Gastrocnemius medialis (tissue), 4 donors: ENCODE data around the gene STK33. TPM values are rescaled to one million over a fixed set of nuclear protein-coding genes. Genes with fewer than 3 reads are reported as not detected.

Source experiments
- ATAC-seq, 2 donors: fragments of 150-250 bp; one replicate each; pipeline ENCODE4 v1.9.1; 2016
- DNase-seq, 2 donors: peaks; one replicate each; pipeline ENCODE4 v3.0.0-alpha.2; 2019
- H3K27ac ChIP-seq, 4 donors: fragments of 200-600 bp; sonication (generic); 1 replicate in 1 of 4; 2 replicates in 3 of 4; pipeline ENCODE4 v1.5.1; 2016 to 2018; ENCODE audit warnings: mild to moderate bottlenecking in 2 of 4, moderate library complexity in 1 of 4
- H3K27me3 ChIP-seq, 3 donors: fragments of 200-600 bp; sonication (generic) in 2 of 3; 1 replicate in 1 of 3; 2 replicates in 2 of 3; pipeline versions ENCODE4 v1.5.1 to v1.6.0; 2016 to 2019; ENCODE audit warnings: mild to moderate bottlenecking in 1 of 3, moderate library complexity in 1 of 3
- H3K36me3 ChIP-seq, 2 donors: fragments of 200-600 bp; sonication (generic) in 1 of 2; one replicate each; pipeline ENCODE4 v1.5.1; 2017 to 2018
- H3K4me1 ChIP-seq, 2 donors: fragments of 200-600 bp; sonication (generic) in 1 of 2; one replicate each; pipeline ENCODE4 v1.5.1; 2016 to 2017; ENCODE audit warnings: mild to moderate bottlenecking in 2 of 2
- H3K4me3 ChIP-seq, 4 donors: fragments of 200-600 bp; sonication (generic) in 3 of 4; 1 replicate in 1 of 4; 2 replicates in 3 of 4; pipeline ENCODE4 v1.5.1; 2016 to 2019; ENCODE audit warnings: mild to moderate bottlenecking in 2 of 4
- H3K9me3 ChIP-seq, 3 donors: fragments of 200-600 bp; sonication (generic) in 2 of 3; 1 replicate in 1 of 3; 2 replicates in 2 of 3; pipeline ENCODE4 v1.5.1; 2016 to 2019
- CTCF ChIP-seq, 5 experiments: fragments of 450-650 bp in 3 of 5; fragments of 200-600 bp in 2 of 5; sonication (generic) in 2 of 5; IDR thresholded peaks in 4 of 5; conservative IDR thresholded peaks in 1 of 5; 1 replicate in 4 of 5; 2 replicates in 1 of 5; pipeline ENCODE4 v1.5.1; 2016 to 2019; ENCODE audit warnings: antibody characterized with exemption in 5 of 5, mild to moderate bottlenecking in 3 of 5, moderate library complexity in 3 of 5
- POLR2A ChIP-seq, 2 donors: fragments of 450-650 bp; IDR thresholded peaks; one replicate each; pipeline ENCODE4 v1.6.1; 2017; ENCODE audit warnings: antibody characterized with exemption in 2 of 2, mild to moderate bottlenecking in 2 of 2, moderate library complexity in 2 of 2
- in situ Hi-C, 4 donors: fragments of 200-750 bp; cut with MboI; loops; one replicate each; pipeline versions ENCODE4 v1.15.0 to v1.8.0; 2017; ENCODE audit warnings: low sequenced_read_pairs in 4 of 4
- intact Hi-C: fragments of 100-400 bp; cut with DNase I; formaldehyde crosslinking; loops from one replicate; pipeline ENCODE4 v1.15.1; 2023; ENCODE audit warnings: low total_unique reads
- total RNA-seq, 4 donors: library from RNA; depleted of rRNA; stranded (reverse); fragments of >200 nt; gene quantifications; one replicate each; pipeline versions ENCODE4 v1.1.0 to v1.2.3, GENCODE V29; 2016

The STK33 gene
- total RNA-seq, 4 donors from 2014 or later, result 0.66 to 13.5 (median 2.3) TPM

- TF ChIP-seq CTCF (IDR thresholded peaks at IDR 0.05 in 4 of 5, conservative IDR thresholded peaks at IDR 0.05 in 1 of 5) (no peak), POLR2A (IDR thresholded peaks at IDR 0.05) (no peak)
- Histone ChIP-seq H3K36me3 (no peaks in the 10 kb centered on the region), H3K4me1 (peaks cover 4 to 9% of the 10 kb centered on the region in 2 donors), H3K4me3 (no peak overlapping the region), H3K27me3 (peaks cover 4 to 12% (median 6%) of the 10 kb centered on the region in 3 donors), H3K9me3 (no peaks in the 10 kb centered on the region), H3K27ac (no peak overlapping the region)
- DNase-seq, result no peak
- intact Hi-C loops (no loop called here), in situ Hi-C loops (no loop called here)
- no peak for ATAC-seq
Measured at GRCh38 chr11:8598506-8598905, 4.5 kb upstream of the STK33 start.

GRCh38 chr11:8597182-8597581 lies 3.2 kb upstream of the STK33 start:
- Histone ChIP-seq H3K4me3 (no peak overlapping the region), H3K36me3 (no peaks in the 10 kb centered on the region), H3K27me3 (peaks cover 4 to 13% (median 6%) of the 10 kb centered on the region in 3 donors), H3K9me3 (no peaks in the 10 kb centered on the region), H3K27ac (no peak overlapping the region), H3K4me1 (peaks cover 4 to 9% of the 10 kb centered on the region in 2 donors)
- in situ Hi-C loops (no loop called here), intact Hi-C loops (no loop called here)
- ATAC-seq, result no peak
- no peak for TF ChIP-seq CTCF (IDR thresholded peaks at IDR 0.05 in 4 of 5, conservative IDR thresholded peaks at IDR 0.05 in 1 of 5)
- TF ChIP-seq POLR2A (IDR thresholded peaks at IDR 0.05), result no peak
- DNase-seq, result no peak

GRCh38 chr11:8596504-8597046 lies 2.5 kb upstream of the STK33 start:
- Histone ChIP-seq H3K9me3 (no peaks in the 10 kb centered on the region), H3K27ac (no peak overlapping the region), H3K27me3 (peaks cover 4 to 13% (median 6%) of the 10 kb centered on the region in 3 donors), H3K36me3 (no peaks in the 10 kb centered on the region), H3K4me1 (peaks cover 4 to 9% of the 10 kb centered on the region in 2 donors), H3K4me3 (no peak overlapping the region)
- in situ Hi-C loops (no loop called here), intact Hi-C loops (no loop called here)
- ATAC-seq (no peak), DNase-seq (no peak)
- TF ChIP-seq POLR2A (IDR thresholded peaks at IDR 0.05), result no peak
- no peak for TF ChIP-seq CTCF (IDR thresholded peaks at IDR 0.05 in 4 of 5, conservative IDR thresholded peaks at IDR 0.05 in 1 of 5)

GRCh38 chr11:8593455-8593854 lies 573 bp downstream of the STK33 start:
- TF ChIP-seq POLR2A (IDR thresholded peaks at IDR 0.05), result no peak
- TF ChIP-seq CTCF (IDR thresholded peaks at IDR 0.05 in 4 of 5, conservative IDR thresholded peaks at IDR 0.05 in 1 of 5), result no peak
- DNase-seq, result no peak
- peaks cover 4 to 9% of the 10 kb centered on the region in 2 donors for H3K4me1 ChIP-seq
- in situ Hi-C loops, result no loop called here
- peak in 1 of 2 donors; percentile 18 for ATAC-seq
- no peak overlapping the region for H3K27ac ChIP-seq
- no peaks in the 10 kb centered on the region for H3K36me3 ChIP-seq
- peak overlapping the region; percentile 60 to 72 (median 64) for H3K4me3 ChIP-seq
- H3K9me3 ChIP-seq, result no peaks in the 10 kb centered on the region
- H3K27me3 ChIP-seq, result peaks cover 4 to 13% (median 6%) of the 10 kb centered on the region in 3 donors
- intact Hi-C loops, result no loop called here

GRCh38 chr11:8587915-8588314 lies 6.1 kb downstream of the STK33 start:
- peaks cover 0 to 3% (median 0%) of the 10 kb centered on the region in 3 donors for H3K27me3 ChIP-seq
- H3K4me3 ChIP-seq, result no peak overlapping the region
- ATAC-seq (no peak), DNase-seq (no peak)
- intact Hi-C loops, result no loop called here
- TF ChIP-seq POLR2A (IDR thresholded peaks at IDR 0.05) (no peak), CTCF (IDR thresholded peaks at IDR 0.05 in 4 of 5, conservative IDR thresholded peaks at IDR 0.05 in 1 of 5) (no peak)
- H3K36me3 ChIP-seq, result no peaks in the 10 kb centered on the region
- in situ Hi-C loops, result no loop called here
- H3K9me3 ChIP-seq, result no peaks in the 10 kb centered on the region
- H3K4me1 ChIP-seq, result no peaks in the 10 kb centered on the region
- no peak overlapping the region for H3K27ac ChIP-seq
